BLaER1 treated with 17β-estradiol and CSF1 and Interleukin-3, amounts not matched to agents 10 nM and 100 nM (cell line): Measurements from ENCODE around the gene KLK8.
A peak's percentile ranks its signal among the peaks of the same experiment; 100 is the strongest.

ENCODE experiments used
- H3K27ac ChIP-seq, 11 experiments: shearing (Covaris generic); formaldehyde crosslinking; 2 replicates each; pipeline ENCODE4 v1.8.1; 2022
- H3K27me3 ChIP-seq, 11 experiments: shearing (Covaris generic); formaldehyde crosslinking; 2 replicates each; pipeline ENCODE4 v1.8.1; 2022
- H3K36me3 ChIP-seq, 11 experiments: shearing (Covaris generic); formaldehyde crosslinking; 2 replicates each; pipeline ENCODE4 v1.8.1; 2022
- H3K4me1 ChIP-seq, 10 experiments: shearing (Covaris generic); formaldehyde crosslinking; 2 replicates each; pipeline ENCODE4 v1.8.1; 2022
- H3K4me2 ChIP-seq, 11 experiments: shearing (Covaris generic); formaldehyde crosslinking; 2 replicates each; pipeline ENCODE4 v1.8.1; 2022
- H3K4me3 ChIP-seq, 10 experiments: shearing (Covaris generic); formaldehyde crosslinking; 2 replicates each; pipeline ENCODE4 v1.8.1; 2022
- H3K9ac ChIP-seq, 11 experiments: shearing (Covaris generic); formaldehyde crosslinking; 2 replicates each; pipeline ENCODE4 v1.8.1; 2022
- H3K9me3 ChIP-seq, 11 experiments: shearing (Covaris generic); formaldehyde crosslinking; replicated peaks in 1 of 11; 2 replicates each; pipeline ENCODE4 v1.8.1; 2022
- H4K20me1 ChIP-seq, 11 experiments: shearing (Covaris generic); formaldehyde crosslinking; 2 replicates each; pipeline ENCODE4 v1.8.1; 2022
- Cebpa-rat ChIP-seq, 11 experiments: shearing (Covaris generic); IDR thresholded peaks; 2 replicates each; pipeline ENCODE4 v1.8.1; 2022

The KLK8 gene

GRCh38 chr19:51001515-51001914 is at the start of gene KLK8:
KLK8 (minus strand) TSS chr19:51001604; CDS start chr19:51001167, 437 bp downstream.
- no peaks in the 10 kb centered on the region for H3K27me3 ChIP-seq
- no peaks in the 10 kb centered on the region for H4K20me1 ChIP-seq
- H3K9me3 ChIP-seq = no peaks in the 10 kb centered on the region
- peaks cover 0 to 12% (median 11%) of the 10 kb centered on the region in 10 experiments; a peak in 11 of 20 replicates for H3K4me1 ChIP-seq
- H3K36me3 ChIP-seq = no peaks in the 10 kb centered on the region
- no peak within 1 kb of the TSS for H3K27ac ChIP-seq
- no peak for TF ChIP-seq Cebpa-rat (IDR thresholded peaks at IDR 0.05)
- peak within 1 kb of the TSS in 8 of 11 experiments; percentile 23 to 59 (median 42); a peak in 12 of 22 replicates for H3K4me2 ChIP-seq
- peak within 1 kb of the TSS in 2 of 11 experiments; percentile 5 to 10; a peak in 1 of 22 replicates for H3K9ac ChIP-seq
- no peak within 1 kb of the TSS for H3K4me3 ChIP-seq

DNA sequence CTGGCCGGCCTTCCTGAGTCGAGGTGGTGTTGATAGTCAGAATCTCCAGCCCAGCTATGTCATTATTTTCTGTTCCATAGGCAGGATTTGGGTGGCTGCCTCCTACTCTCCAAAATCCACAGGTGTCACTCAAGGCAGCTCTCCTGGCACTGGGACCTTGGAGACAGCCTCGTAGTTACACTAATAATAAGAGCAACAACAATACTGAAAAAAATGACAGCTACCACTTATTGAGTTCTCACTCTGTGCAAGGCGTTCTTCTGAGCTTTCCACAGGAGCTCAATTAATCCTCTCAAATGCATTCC is 45.6 kb upstream of the KLK8 start:
- peaks cover 0 to 13% (median 8%) of the 10 kb centered on the region in 11 experiments; a peak in 14 of 22 replicates for H3K9me3 ChIP-seq
- no peak overlapping the region for H3K4me3 ChIP-seq
- TF ChIP-seq Cebpa-rat (IDR thresholded peaks at IDR 0.05) = no peak
- H3K4me2 ChIP-seq = no peak overlapping the region
- H3K4me1 ChIP-seq = no peaks in the 10 kb centered on the region
- no peak overlapping the region for H3K9ac ChIP-seq
- H3K27me3 ChIP-seq = no peaks in the 10 kb centered on the region
- H3K36me3 ChIP-seq = no peaks in the 10 kb centered on the region
- no peak overlapping the region for H3K27ac ChIP-seq
- H4K20me1 ChIP-seq = no peaks in the 10 kb centered on the region

- Histone ChIP-seq H3K36me3 (no peaks in the 10 kb centered on the region), H3K27me3 (no peaks in the 10 kb centered on the region), H3K4me2 (no peak overlapping the region), H3K27ac (no peak overlapping the region), H3K4me1 (no peaks in the 10 kb centered on the region), H3K9ac (no peak overlapping the region), H4K20me1 (no peaks in the 10 kb centered on the region), H3K4me3 (no peak overlapping the region), H3K9me3 (peaks cover 0 to 4% (median 1%) of the 10 kb centered on the region in 11 experiments; a peak in 9 of 22 replicates)
- TF ChIP-seq Cebpa-rat (IDR thresholded peaks at IDR 0.05) = no peak
These were observed 42.9 kb upstream of the KLK8 start for GRCh38 chr19:51044327-51044726.

- H3K4me1 ChIP-seq = no peaks in the 10 kb centered on the region
- H3K9me3 ChIP-seq = no peaks in the 10 kb centered on the region
- no peak overlapping the region for H3K9ac ChIP-seq
- no peak overlapping the region for H3K4me2 ChIP-seq
- no peak for TF ChIP-seq Cebpa-rat (IDR thresholded peaks at IDR 0.05)
- H4K20me1 ChIP-seq = no peaks in the 10 kb centered on the region
- no peak overlapping the region for H3K4me3 ChIP-seq
- no peak overlapping the region for H3K27ac ChIP-seq
- no peaks in the 10 kb centered on the region for H3K36me3 ChIP-seq
- no peaks in the 10 kb centered on the region for H3K27me3 ChIP-seq
These were observed 42.1 kb upstream of the KLK8 start for GRCh38 chr19:51043497-51043896.

DNA sequence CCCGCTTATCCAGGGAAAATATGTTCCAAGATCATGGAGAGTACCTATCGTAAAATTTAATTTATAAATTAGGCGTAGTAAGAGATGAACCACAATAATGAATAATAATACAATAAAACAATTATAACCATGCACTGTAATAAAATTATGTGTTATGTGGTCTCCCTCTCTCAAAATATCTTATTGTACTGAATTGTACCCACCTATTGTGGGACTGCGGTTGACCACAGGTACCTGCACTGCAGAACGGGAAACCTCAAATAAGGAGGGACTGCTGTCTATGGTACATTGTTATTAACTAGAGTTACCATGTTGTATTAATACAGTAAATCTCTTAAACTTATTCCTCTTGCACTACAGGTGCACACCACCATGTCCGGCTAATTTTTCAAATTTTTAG is 38.7 kb upstream of the KLK8 start:
- TF ChIP-seq Cebpa-rat (IDR thresholded peaks at IDR 0.05) = no peak
- H3K36me3 ChIP-seq = no peaks in the 10 kb centered on the region
- no peak overlapping the region for H3K4me2 ChIP-seq
- H3K9me3 ChIP-seq = no peaks in the 10 kb centered on the region
- no peaks in the 10 kb centered on the region for H3K27me3 ChIP-seq
- no peak overlapping the region for H3K9ac ChIP-seq
- no peaks in the 10 kb centered on the region for H4K20me1 ChIP-seq
- no peak overlapping the region for H3K27ac ChIP-seq
- no peak overlapping the region for H3K4me3 ChIP-seq
- H3K4me1 ChIP-seq = no peaks in the 10 kb centered on the region

DNA sequence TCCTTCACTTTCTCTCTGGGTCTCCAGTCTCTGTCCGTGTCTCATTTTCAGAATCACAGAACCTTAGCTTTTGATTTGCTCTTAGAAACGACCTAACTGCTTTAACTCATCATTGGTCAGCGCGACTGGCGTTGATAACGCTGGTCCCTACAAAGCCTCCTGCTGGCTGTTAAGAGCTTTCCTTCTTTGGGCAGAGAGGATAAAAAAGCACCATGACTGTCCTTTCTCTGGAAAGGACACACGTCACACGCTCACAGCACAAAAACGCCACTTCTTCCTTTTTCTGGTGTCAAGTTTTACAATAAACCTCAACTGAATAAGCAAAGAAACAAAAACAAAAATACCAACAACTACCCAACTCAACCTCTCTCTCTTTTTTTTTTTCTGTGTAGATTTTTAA is 35.1 kb upstream of the KLK8 start:
- H4K20me1 ChIP-seq = no peaks in the 10 kb centered on the region
- TF ChIP-seq Cebpa-rat (IDR thresholded peaks at IDR 0.05) = no peak
- no peaks in the 10 kb centered on the region for H3K9me3 ChIP-seq
- H3K9ac ChIP-seq = no peak overlapping the region
- no peaks in the 10 kb centered on the region for H3K4me1 ChIP-seq
- H3K27ac ChIP-seq = no peak overlapping the region
- H3K4me3 ChIP-seq = no peak overlapping the region
- H3K4me2 ChIP-seq = no peak overlapping the region
- H3K36me3 ChIP-seq = no peaks in the 10 kb centered on the region
- H3K27me3 ChIP-seq = no peaks in the 10 kb centered on the region

DNA sequence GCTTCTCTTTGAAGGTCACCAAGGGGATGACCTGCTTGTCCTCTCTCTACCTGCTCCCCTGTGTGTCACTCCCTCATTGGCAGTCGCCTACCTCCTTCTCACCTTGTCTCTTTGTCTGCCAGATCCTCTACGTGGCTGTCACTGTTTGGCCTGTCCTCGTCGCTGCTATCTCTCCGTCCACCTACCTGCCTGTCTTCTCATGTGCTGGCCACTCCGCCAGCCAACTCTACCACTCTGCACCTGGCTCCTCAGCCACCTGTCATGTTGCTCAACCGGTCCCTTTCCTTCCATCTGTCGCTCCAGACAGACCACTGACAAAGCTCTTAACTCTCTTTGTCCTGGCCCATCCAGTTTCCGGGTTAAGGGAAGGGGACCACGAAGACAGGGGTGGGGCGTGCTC is 33.3 kb upstream of the KLK8 start, which contains the start of gene KLK12:
KLK12 (minus strand) TSS at position 299 of the 400 bp plus-strand sequence. CDS start 381 bp downstream, outside the sequence.
- H3K4me1 ChIP-seq = no peaks in the 10 kb centered on the region
- H4K20me1 ChIP-seq = no peaks in the 10 kb centered on the region
- no peak within 1 kb of the TSS for H3K27ac ChIP-seq
- no peaks in the 10 kb centered on the region for H3K27me3 ChIP-seq
- no peak within 1 kb of the TSS for H3K4me3 ChIP-seq
- no peak within 1 kb of the TSS for H3K9ac ChIP-seq
- no peaks in the 10 kb centered on the region for H3K9me3 ChIP-seq
- no peaks in the 10 kb centered on the region for H3K36me3 ChIP-seq
- H3K4me2 ChIP-seq = no peak within 1 kb of the TSS
- no peak for TF ChIP-seq Cebpa-rat (IDR thresholded peaks at IDR 0.05)

- Histone ChIP-seq H3K27me3 (no peaks in the 10 kb centered on the region), H3K36me3 (no peaks in the 10 kb centered on the region), H3K4me2 (no peak overlapping the region), H4K20me1 (no peaks in the 10 kb centered on the region), H3K4me3 (no peak overlapping the region), H3K27ac (no peak overlapping the region), H3K9ac (no peak overlapping the region), H3K9me3 (no peaks in the 10 kb centered on the region), H3K4me1 (no peaks in the 10 kb centered on the region)
- no peak for TF ChIP-seq Cebpa-rat (IDR thresholded peaks at IDR 0.05)
These were observed 30.4 kb upstream of the KLK8 start for GRCh38 chr19:51031880-51032225.

DNA sequence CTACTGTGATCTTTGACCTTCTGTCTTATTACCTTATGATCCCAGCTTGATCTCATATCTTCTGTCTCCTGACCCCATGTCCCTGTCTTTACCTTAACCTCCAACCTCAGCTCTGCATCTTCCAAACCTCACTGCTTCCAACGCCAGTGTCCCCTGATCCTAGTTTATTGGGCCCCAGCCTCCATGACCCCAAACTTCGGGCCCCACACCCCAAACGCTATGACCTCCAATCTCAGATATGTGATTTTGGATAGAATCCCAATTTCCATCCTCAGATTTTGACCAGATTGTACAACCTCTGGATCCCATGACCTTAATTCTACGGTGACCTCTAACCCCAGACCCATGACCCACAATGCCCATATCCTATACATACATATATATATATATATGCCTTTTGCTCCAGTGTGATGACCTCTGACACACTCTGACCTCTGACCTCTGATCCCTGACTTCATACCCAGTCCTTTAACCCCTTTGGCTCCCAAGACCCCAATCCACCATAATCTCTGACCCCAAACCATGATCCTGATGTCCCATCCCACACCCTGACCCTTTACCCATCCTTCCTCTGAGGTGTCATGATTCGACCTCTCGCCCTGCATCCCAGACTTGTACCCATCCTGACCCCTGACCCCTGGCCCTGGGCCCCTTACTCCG is 29.9 kb upstream of the KLK8 start:
- H3K36me3 ChIP-seq = no peaks in the 10 kb centered on the region
- H3K27me3 ChIP-seq = no peaks in the 10 kb centered on the region
- H3K4me2 ChIP-seq = no peak overlapping the region
- no peak overlapping the region for H3K27ac ChIP-seq
- no peaks in the 10 kb centered on the region for H3K9me3 ChIP-seq
- no peak for TF ChIP-seq Cebpa-rat (IDR thresholded peaks at IDR 0.05)
- H3K9ac ChIP-seq = no peak overlapping the region
- no peaks in the 10 kb centered on the region for H3K4me1 ChIP-seq
- no peak overlapping the region for H3K4me3 ChIP-seq
- H4K20me1 ChIP-seq = no peaks in the 10 kb centered on the region

- no peak for TF ChIP-seq Cebpa-rat (IDR thresholded peaks at IDR 0.05)
- H3K27me3 ChIP-seq = no peaks in the 10 kb centered on the region; a peak in 1 of 22 replicates
These were observed 29.2 kb upstream of the KLK8 start for GRCh38 chr19:51030631-51031030.

More at GRCh38 chr19:51030631-51031030, 29.2 kb upstream of the KLK8 start:
- no peaks in the 10 kb centered on the region for H3K4me1 ChIP-seq
- H3K36me3 ChIP-seq = no peaks in the 10 kb centered on the region
- H3K27ac ChIP-seq = no peak overlapping the region
- no peaks in the 10 kb centered on the region for H4K20me1 ChIP-seq
- H3K4me3 ChIP-seq = no peak overlapping the region
- no peak overlapping the region for H3K9ac ChIP-seq
- H3K4me2 ChIP-seq = no peak overlapping the region
- no peaks in the 10 kb centered on the region for H3K9me3 ChIP-seq
